Transverse colon (tissue), 4 donors: ENCODE data around the gene CCNF.

Experiments used
- CTCF ChIP-seq, 5 experiments: fragments of 200-600 bp in 3 of 5; fragments of 450-650 bp in 2 of 5; sonication (generic) in 3 of 5; IDR thresholded peaks; 1 replicate in 2 of 5; 2 replicates in 3 of 5; pipeline ENCODE4 v1.5.1; 2016 to 2017; ENCODE audit warnings: antibody characterized with exemption in 5 of 5, inconsistent platforms in 3 of 5, mild to moderate bottlenecking in 2 of 5, moderate library complexity in 1 of 5
- EP300 ChIP-seq: sonication (generic); formaldehyde crosslinking; IDR thresholded peaks from one replicate; pipeline ENCODE4 v1.6.1; 2017; ENCODE audit warnings: antibody characterized with exemption, low read depth
- POLR2A ChIP-seq: fragments of 450-650 bp; IDR thresholded peaks from one replicate; pipeline ENCODE4 v1.6.1; 2016; ENCODE audit warnings: antibody characterized with exemption, mild to moderate bottlenecking, moderate library complexity
- POLR2AphosphoS5 ChIP-seq, 3 donors: sonication (generic); formaldehyde crosslinking; IDR thresholded peaks; one replicate each; pipeline ENCODE4 v1.6.1; 2016; ENCODE audit warnings: antibody characterized with exemption in 3 of 3

GRCh38 chr16:2426941-2427361 is 2.3 kb upstream of the CCNF start:
- no peak for TF ChIP-seq EP300
- no peak for TF ChIP-seq CTCF (IDR thresholded peaks at IDR 0.05)
- TF ChIP-seq POLR2AphosphoS5 (IDR thresholded peaks at IDR 0.05), result no peak
- no peak for TF ChIP-seq POLR2A
